ENCODE measurements around the gene RBM47.

- no peak for TF ChIP-seq CTCF (IDR thresholded peaks at IDR 0.05)
- no peak for TF ChIP-seq POLR2A (IDR thresholded peaks at IDR 0.05)
Measured at GRCh38 chr4:40466789-40467188, 162.9 kb downstream of the RBM47 start.

Measured in Peyer's patch (tissue), 4 donors.